Transverse colon (tissue), 4 donors: ENCODE data around the gene DYRK3.

Experiments used
- CTCF ChIP-seq, 5 experiments: fragments of 200-600 bp in 3 of 5; fragments of 450-650 bp in 2 of 5; sonication (generic) in 3 of 5; IDR thresholded peaks; 1 replicate in 2 of 5; 2 replicates in 3 of 5; pipeline ENCODE4 v1.5.1; 2016 to 2017; ENCODE audit warnings: antibody characterized with exemption in 5 of 5, inconsistent platforms in 3 of 5, mild to moderate bottlenecking in 2 of 5, moderate library complexity in 1 of 5
- POLR2A ChIP-seq: fragments of 450-650 bp; IDR thresholded peaks from one replicate; pipeline ENCODE4 v1.6.1; 2016; ENCODE audit warnings: antibody characterized with exemption, mild to moderate bottlenecking, moderate library complexity
- POLR2AphosphoS5 ChIP-seq, 3 donors: sonication (generic); formaldehyde crosslinking; IDR thresholded peaks; one replicate each; pipeline ENCODE4 v1.6.1; 2016; ENCODE audit warnings: antibody characterized with exemption in 3 of 3

- TF ChIP-seq CTCF (IDR thresholded peaks at IDR 0.05) (peak in 3 of 5 experiments; percentile 7 to 37 (median 11)), POLR2A (peak; percentile 79), POLR2AphosphoS5 (IDR thresholded peaks at IDR 0.05) (peak; percentile 95 to 99 (median 96))
Observed at GRCh38 chr1:206635080-206635977, at the start of gene DYRK3.
